Adrenal gland (tissue), 5 donors: ENCODE data around the gene GLTPD2.

Experiments used
- POLR2A ChIP-seq, 2 donors: fragments of 450-650 bp; IDR thresholded peaks; one replicate each; pipeline ENCODE4 v1.6.1; 2017; ENCODE audit warnings: antibody characterized with exemption in 2 of 2, mild to moderate bottlenecking in 2 of 2, moderate library complexity in 1 of 2
- TF ChIP-seq, protein P1 (sequence below), 6 experiments: fragments of 450-650 bp in 4 of 6; fragments of 200-600 bp in 2 of 6; sonication (generic) in 1 of 6; IDR thresholded peaks; 1 replicate in 5 of 6; 2 replicates in 1 of 6; pipeline versions ENCODE4 v1.5.1 to v1.8.0; 2016 to 2021; ENCODE audit warnings: antibody characterized with exemption in 6 of 6, mild to moderate bottlenecking in 2 of 6, moderate library complexity in 1 of 6
- donor health status: DM: no; HTN: no; CAD: no.

DNA sequence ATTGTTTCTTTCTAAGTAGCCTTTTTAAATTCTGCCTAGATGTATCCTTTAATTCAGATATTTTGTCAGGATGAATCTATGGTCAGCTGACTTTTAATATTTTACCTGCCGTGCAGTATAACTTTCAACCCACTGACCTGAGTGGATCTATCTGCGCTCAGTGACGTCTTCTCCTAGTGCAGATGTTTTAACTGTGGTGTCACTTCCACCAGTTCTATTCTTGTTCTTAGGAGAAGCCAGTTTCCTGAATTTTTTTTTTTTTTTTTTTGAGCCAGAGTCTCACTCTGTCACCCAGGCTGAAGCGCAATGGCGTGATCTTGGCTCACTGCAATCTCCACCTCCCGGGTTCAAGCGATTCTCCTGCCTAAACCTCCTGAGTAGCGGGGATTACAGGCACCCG is 22.0 kb upstream of the GLTPD2 start:
- TF ChIP-seq, protein P1, sequence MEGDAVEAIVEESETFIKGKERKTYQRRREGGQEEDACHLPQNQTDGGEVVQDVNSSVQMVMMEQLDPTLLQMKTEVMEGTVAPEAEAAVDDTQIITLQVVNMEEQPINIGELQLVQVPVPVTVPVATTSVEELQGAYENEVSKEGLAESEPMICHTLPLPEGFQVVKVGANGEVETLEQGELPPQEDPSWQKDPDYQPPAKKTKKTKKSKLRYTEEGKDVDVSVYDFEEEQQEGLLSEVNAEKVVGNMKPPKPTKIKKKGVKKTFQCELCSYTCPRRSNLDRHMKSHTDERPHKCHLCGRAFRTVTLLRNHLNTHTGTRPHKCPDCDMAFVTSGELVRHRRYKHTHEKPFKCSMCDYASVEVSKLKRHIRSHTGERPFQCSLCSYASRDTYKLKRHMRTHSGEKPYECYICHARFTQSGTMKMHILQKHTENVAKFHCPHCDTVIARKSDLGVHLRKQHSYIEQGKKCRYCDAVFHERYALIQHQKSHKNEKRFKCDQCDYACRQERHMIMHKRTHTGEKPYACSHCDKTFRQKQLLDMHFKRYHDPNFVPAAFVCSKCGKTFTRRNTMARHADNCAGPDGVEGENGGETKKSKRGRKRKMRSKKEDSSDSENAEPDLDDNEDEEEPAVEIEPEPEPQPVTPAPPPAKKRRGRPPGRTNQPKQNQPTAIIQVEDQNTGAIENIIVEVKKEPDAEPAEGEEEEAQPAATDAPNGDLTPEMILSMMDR (IDR thresholded peaks at IDR 0.05), result no peak
- no peak for TF ChIP-seq POLR2A (IDR thresholded peaks at IDR 0.05)
